GM21786 (cell line): ENCODE results near the gene NRF1.

Experiments
- ATAC-seq: cut with Tn5 transposase; IDR thresholded peaks from one replicate; pipeline ENCODE4 v1.9.1; 2021; ENCODE audit not compliant: unreplicated experiment

NRF1 gene

DNA sequence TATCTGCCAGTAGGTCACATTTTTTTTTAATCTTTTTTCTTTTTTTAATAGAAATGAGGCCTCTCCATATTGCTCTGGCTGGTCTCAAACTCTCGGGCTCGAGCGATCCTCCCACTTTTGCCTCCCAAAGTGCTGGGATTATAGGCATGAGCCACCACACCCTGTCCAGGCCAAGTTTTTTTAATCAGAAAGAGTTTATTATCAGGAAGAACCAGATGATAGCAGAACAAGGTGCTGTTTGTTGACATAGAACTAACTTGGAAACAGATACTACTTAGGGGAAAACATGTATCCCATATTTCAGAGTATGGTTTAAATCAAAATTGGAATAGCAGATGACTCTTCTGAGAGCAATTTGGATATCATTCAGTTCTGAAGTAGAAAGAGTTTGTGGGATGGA is 118.6 kb downstream of the NRF1 start:
- no peak for ATAC-seq

DNA sequence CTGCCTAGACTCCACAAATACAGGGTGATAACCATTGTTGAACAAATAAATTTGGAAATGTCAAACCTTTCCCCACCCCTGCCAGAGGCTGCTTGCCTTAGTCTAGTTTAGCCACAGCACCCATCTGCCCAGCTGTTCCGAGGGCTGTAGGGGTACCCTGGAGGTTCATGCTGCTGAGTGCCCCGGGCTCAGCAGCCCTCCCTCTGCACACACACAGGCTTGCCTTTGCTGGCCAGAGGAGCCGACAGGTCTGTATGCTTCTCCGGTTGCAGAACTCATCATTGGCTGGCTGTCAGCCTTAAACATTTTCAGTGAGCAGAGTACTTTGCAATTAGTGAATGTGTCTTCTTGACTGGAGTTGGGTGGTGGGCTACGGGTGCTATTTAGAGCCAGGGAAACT is 122.9 kb downstream of the NRF1 start:
- ATAC-seq, result no peak

DNA sequence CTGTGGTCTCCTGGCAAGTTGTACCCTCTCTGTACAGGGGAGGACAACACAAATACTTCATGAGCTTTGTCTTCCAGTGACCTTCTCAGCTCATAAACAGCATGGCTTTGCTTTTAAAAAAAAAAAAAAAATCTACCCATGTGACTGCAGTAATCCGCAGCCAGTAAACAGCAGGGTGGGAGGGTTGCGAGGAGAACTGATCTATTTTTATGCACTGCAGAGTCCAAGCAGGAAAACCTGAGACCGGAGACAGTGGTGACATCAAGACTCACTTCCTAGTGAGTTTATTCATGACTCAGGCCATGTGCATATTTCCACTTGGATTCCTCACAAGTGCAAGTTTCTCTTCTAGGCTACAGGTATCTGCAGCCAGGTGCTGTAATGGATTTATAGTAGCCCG is 127.9 kb downstream of the NRF1 start:
- no peak for ATAC-seq

DNA sequence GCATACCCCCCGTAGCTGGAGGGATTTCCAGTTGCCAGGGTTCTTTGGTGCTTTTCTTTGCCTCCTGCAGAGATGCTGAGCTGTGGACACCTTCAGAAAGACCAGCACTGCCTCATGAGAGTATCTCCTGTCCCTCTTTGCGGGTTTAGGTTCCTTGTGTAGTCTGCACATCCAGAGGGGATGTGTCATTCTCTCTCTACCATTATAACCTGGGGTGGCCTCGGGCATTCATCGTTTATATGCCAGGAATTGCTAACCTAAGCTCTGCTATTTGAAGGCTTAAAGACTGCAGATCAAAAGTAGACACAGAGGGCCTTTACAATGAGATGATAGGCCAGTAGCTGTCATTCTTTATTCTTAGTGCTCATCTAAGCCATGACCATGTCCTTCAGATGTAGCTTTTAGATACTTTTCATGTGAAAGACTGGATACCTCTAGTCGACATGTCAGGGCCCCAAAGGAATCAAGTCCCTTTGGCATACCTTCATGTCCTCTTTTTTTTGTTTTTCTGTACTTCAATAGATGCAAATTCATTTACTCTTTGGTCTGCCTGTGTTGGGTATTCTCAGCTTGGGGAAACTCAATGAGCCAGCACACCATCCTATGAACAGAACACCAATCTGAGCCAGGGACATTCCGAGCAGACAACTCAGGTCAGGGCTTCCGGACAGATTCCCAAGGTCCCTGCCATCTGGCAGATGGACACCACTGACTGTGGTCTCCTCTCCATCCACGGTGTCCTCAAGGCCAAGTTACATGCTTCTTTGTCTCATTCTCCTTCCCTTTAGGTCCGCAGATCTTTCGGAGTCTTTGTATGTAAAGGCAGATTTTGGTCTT is 129.3 kb downstream of the NRF1 start:
- no peak for ATAC-seq

DNA sequence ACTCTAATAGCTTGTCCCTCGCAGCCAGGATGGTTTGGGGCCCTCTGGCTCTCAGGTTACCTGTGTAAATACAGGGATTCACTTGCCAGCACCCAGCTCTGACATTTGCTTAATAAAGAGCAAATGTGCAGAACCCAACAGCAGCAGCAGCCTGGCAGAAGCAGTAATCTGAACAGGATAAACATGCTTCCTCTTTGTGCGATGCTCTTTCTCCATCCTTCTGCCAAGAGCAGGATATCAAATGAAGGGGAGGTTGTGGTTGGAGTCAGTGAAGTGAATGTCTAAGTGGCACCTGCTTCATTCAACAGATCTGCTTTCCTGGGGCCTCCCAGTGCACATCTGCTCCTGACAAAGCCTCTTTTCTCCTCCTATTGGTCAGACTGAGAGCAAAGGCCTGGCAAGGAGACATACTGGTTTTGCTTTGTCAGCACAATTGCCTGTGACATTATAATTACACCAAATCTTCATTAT is 130.3 kb downstream of the NRF1 start:
- ATAC-seq, result no peak

DNA sequence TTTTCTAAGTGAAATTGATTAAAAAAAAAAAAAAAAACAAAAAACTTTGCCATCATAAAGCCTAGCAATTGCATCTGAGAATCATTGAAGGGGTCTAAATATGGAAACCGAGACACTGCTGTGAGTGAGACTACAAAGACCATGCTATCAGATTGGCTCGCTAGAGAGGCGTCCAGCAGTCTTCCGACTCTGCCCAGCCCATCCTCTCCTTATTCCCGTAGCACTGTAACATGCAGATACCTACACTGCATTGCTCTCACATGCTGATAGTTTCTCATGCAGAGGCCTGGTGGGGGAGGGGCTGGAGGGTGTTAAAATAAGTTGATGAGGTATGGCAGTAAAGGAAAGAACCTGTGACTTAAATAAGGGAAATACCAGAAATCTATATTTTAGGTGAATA is 130.7 kb downstream of the NRF1 start:
- no peak for ATAC-seq

DNA sequence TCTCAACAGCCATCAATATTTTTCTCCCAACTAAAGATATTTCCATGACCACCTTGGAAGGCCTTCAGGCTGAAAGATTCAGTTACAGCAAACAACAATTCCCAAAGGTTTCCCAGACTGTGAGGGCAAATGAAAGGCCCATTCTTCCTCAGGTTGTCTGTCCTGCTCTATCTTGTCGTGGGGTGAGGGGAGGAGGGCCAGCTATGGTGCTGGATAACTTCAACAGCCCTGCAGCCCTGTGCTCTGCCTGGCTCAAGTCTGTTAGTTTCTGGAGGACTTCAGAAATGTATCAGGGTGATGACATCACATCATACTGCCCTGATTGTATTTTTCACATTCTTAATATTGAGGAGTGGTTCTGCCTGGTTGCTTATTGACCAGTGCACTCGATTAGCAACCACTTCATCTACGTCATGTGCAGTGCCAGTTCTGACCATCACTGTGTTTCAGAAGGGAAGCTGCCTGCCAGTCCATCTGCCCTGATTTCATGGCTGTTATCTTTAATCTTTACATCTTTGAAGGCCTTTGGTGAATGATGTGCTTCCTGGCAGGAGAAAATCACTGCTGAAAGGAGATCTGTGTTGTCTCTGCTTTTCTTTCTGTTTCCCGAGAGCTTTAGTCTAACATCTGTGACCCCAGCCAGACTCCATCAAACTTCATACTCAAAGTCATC is 135.5 kb downstream of the NRF1 start:
- ATAC-seq, result no peak

DNA sequence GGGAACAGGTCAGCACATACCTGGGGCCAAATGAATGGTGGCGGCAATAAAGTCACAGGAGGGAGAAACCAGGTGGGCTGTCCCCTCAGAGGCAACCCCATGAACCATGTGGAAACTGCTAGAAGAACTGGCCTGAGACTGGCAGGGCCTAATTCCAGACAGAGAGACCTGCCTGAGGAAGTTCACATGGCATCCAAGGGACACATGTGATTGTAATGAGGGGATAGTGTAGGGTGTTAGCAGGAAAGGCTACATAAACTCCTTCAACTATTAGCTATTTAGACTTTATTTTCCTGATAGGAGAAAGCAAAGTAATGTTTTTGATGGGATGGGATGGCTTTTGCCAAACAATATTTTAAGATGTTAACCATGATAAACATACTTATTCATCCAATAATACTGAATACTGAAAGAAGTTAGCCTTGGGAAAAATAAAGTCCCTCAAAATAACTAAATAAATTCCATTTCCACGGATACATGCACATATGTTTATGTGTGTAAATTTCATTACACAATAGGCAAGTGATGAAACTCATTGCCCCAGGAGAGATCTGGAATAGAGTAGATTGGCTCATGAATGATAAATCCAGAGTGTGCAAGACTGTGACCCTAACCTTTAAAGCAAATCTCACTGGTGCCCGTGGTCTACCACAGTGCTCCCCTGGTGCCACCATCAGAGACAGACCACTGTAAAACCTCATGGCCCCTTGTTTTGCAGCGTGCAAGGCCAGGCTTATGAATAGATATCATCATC is 137.0 kb downstream of the NRF1 start:
- ATAC-seq, result no peak

DNA sequence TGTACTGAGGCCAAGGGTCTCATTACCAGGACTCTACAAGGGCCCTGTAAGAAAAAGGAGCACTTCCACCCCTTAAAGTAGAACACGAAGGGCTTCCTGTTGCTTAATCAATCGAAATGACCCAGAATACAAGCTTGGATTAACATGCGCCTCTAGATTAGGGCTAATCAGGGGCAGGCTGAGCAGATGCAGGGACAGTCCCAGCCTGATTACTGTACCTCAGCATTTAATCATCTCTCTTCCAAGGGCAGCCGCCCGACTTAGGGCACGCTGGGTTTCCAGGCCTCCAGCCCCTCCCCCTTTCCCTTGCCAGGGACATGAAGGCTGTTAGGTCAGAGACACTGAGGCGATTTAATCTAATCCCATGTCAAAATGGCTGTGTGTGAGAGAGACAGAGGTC is 138.6 kb downstream of the NRF1 start:
- ATAC-seq, result no peak

DNA sequence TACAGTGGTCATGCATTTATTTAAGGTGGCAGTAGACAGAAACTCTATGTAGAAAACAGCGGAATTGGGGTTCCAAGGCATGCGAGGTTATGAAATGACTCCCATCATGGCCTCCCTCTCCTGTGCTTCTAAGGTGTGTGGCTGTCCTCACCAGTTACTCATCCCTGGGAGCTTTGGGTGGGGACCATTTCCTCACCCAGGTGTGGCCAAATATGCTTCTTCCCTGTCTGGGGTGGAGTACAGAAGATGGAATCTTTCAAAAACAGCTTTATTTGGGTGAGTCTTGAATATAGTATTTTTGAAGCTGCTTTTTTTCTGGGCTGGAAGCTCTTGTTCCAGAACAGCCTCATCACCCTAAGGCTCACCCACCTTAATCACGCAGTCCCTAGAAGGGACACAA is 139.0 kb downstream of the NRF1 start:
- no peak for ATAC-seq

DNA sequence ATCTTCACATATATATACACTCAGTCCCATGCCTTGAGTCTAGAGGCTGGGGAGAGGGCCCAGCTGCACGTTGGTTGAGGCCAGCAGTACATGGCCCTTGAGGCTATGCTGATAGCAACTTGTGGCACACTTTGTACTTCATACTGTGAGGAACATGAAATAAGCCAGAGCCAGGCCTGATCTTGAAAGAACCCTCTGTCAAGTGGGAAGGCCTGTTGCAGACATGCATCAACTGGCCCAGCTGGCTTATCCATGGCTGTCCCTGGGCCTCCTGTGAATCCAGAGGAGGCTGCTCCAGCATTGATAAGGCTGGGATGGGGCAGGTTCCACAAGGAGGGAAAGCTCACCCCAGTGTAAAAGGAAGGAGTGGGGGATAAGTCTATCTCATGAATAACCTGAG is 140.4 kb downstream of the NRF1 start:
- no peak for ATAC-seq

DNA sequence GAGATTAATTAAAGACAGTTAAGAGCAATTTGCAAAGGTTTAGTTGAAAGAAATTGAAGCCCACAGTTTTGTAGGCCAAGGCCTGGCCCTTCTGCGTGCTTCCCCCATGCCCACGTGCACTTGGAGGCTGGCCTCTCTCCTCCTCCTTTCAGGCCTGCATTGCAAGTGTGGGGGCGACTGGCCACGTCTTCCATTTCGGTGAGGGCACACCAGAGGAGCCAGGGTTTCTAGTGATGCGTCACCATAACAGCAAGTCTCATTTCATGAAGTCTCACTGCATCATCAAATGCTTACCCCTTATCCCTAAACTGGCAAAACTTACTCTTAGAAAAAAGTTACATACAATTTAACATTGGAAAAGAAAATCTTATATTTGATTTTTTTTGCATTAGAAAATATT is 141.2 kb downstream of the NRF1 start:
- no peak for ATAC-seq

DNA sequence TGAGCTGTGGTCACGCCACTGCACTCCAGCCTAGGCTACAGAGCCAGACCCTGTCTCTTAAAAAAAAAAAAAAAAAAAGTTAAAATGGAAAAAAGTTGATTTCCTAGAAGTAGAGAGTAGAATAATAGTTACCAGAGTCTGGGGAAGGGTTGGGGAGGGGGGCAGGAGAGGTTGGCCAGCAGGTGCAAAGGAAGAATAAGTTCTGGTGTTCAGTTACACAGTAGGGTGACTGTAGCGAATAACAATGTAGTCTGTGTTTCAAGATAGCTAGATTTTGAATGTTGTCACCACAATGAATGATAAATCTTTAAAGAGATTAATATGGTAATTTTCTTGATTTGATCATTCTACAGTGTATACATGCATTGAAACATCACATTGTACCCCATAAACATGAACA is 142.9 kb downstream of the NRF1 start:
- ATAC-seq, result no peak

DNA sequence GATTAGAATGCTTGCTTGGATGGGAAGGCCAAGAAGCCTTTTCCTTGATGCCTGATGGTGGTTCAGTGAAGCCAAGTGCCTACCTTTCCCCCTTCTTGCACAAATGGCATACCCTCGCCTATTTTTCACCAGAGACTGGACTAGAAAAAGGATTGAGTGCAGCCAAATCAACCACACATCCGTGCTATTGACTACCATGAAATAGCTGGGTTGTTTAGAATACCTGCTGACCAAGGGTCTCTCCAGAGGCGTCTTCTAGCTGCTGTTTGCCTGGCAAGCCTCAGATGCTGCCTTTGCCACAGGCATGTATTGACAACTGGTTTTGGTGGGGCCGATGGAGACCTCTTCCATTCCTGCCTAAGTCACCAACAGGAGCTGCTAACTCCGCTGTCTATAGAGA is 146.5 kb downstream of the NRF1 start:
- no peak for ATAC-seq

DNA sequence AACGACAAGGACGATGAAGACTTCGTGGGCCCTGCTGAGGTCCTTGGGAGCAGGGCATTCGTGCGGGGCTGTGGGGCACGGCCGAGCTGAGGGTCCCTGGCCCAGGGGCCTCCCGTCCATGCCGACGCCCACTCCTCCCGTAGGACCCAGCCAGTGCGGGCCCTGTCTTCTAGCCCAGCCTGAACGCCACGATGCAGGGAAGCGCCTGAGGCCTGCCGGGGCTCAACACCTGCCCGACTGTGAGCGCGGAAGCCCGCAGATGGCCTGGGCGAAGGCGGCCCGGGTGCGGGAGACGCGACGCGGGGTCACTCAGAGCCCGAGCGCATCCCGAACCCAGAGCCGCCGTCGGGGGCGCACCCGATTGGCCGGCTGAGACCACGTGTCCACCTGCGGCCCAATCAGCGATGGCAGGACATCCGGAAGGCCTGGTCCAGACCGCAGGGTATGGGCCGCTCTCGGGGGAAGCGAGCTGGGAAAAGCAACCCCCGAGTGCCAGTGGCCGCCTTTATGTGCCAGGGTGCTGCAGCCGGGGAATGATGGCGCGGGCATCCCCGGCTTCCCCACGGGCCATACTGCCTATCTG is 151.0 kb downstream of the NRF1 start:
- no peak for ATAC-seq

DNA sequence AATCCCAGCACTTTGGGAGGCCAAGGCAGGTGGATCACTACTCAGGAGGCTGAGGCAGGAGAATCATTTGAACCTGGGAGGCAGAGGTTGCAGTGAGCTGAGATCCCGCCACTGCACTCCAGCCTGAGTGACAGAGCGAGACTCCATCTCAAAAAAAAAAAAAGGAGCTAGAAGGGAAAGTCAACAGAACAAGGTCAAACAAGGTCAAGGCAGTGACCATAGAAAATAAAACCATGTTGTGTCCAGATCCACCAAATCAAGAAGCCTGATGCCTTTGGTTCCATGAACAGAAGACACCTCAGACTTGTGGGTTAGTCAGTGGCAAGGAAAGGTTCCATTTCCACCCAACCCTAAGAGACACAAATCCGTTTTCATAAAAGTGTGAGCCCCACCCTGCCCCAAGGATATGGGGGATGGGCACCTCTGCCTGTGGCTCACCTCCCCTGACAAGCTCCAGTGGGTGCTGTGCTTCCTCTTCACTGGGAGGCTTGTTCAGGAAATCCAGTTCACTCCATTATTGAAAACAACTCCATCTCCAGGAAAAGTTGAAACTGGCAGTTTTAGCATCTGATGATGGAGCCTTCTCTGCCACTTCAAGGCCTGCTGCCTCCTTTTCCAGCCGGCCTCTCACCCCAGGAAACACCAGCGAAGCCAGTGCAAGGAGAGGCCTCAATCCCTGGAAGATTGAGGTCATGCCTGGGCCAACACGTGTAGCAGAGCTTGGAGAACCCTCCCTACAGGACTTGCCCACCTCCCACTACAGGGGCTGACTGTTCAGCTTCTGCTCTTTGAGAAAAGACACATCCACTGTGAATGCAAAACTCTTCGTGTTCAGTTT is 152.9 kb downstream of the NRF1 start:
- ATAC-seq, result no peak

DNA sequence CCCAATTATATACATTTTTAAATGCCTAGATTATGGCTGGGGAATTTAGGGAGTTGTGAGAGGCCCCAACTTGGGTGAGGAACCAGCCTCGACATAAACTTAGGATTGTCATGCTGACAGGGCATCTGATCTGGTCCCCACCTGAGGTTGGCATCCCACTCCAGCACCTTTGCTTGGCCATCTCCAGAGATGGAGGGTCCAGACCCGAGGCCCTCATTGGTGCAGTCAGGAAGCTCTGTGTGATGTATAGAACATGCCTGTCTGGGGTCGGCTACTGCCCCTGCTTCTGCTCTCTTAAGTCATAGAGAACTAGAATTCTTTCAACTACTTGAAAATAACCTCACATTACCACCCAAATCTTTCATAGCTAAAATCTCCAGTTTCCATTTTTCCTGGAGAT is 153.8 kb downstream of the NRF1 start:
- ATAC-seq, result no peak

DNA sequence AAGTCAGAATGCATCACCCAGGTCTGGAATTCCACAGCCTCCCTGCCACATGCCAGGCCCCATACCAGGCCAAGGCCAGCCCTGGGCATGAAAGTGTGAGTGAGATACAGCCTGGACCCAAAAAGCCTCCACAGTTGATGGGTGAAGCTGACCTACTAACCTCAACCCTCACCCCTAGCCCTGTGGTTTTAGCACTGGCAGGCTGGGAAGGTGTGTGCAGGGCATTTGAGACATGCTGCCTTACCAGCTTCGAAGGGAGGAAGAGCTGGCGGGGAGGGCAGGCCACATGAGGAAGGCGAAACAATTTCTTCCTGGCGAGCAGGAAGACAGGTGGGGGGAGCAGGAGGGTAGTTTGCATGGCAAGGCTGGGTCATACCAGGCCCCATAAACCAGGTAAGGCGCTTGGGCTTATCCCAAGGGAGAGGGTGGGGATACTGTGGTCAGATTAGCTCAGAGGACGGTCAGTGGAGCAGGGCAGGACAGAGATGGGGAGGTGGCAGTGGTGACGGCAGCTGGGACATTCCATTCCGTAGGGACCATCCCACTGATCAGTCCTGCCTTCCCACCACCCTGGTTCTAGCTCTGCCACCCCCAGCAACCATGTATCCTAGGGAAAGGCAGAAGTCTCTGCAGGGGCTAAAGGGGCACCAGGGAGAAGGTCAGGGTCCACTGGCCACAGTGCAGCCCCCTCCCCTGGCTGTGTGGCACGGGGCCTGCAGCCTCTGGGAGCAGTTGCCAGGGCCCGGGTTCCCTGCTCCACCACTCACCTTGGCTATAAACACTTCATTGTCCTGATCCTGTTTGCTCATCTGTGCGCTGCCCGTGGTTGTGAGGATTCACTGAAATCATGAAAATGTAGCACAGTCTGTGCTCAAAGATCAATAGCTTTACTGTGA is 155.8 kb downstream of the NRF1 start:
- ATAC-seq, result no peak

DNA sequence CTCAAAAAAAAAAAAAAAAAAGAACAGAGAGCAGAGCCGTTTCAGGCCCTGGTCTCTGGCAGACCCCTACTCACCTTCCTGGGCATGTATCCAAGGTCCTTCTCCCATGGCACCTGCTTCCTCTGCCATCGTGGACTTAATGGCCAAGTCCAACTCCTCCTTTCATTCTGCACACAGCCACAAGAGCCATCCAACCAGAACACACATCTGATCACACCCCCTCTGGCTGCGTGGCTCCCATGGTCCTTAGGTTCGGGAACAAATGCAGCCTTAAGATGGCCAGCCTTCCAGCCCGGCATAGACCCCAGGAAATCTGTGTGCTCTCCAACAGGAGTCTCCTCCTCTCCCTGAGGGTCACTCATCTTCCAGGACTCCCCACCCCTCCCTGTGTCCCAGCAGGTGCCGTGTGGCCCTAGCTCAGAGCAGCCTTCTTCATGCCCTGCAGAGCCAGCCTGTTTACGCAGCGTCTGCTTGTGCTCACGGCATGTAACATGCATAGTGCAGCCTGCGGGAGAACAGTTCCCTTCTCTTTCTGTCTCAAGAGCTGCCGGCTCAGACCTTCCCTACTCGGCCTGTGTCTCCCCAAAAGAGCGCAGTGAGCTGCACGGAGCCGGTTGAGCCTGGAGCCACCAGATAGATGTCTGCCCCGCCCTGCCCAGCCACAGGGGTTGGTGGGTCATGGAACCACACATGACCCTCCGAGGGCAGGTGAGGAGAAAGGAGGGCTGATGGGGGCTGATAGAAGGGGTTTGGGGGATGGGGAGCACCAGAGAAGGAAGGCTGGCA is 157.3 kb downstream of the NRF1 start:
- no peak for ATAC-seq
